ENCODE results near the gene ARHGAP33. TPM values are rescaled to one million over a fixed set of nuclear protein-coding genes. Genes with fewer than 3 reads are reported as not detected.

ARHGAP33 gene
- total RNA-seq, 3 donors from 2014 or later, result 5.5 to 6.9 (median 6.2) TPM

- Mint-ChIP-seq H3K4me1 (ENCODE audit: low read depth) (peaks cover 60% of the 10 kb centered on the region), H3K9me3 (no peaks in the 10 kb centered on the region), H3K27me3 (ENCODE audit: low read depth) (no peaks in the 10 kb centered on the region), H3K36me3 (ENCODE audit: insufficient read depth) (peaks cover 8% of the 10 kb centered on the region), H3K4me3 (peak overlapping the region; percentile 98)
- ATAC-seq (no peak), DNase-seq (no peak)
Observed at GRCh38 chr19:35746087-35746462, 29.3 kb upstream of the ARHGAP33 start.

GRCh38 chr19:35746531-35746930, 28.8 kb upstream of the ARHGAP33 start:
- ATAC-seq, result no peak
- Mint-ChIP-seq H3K9me3 (no peaks in the 10 kb centered on the region), H3K27me3 (ENCODE audit: low read depth) (no peaks in the 10 kb centered on the region), H3K4me3 (peak overlapping the region; percentile 98), H3K4me1 (ENCODE audit: low read depth) (peaks cover 60% of the 10 kb centered on the region), H3K36me3 (ENCODE audit: insufficient read depth) (peaks cover 8% of the 10 kb centered on the region)
- DNase-seq, result no peak

- ATAC-seq, result peak; percentile 77 to 79
- H3K9me3 Mint-ChIP-seq, result no peaks in the 10 kb centered on the region
- peaks cover 44% of the 10 kb centered on the region for H3K4me1 Mint-ChIP-seq (ENCODE audit: low read depth)
- H3K36me3 Mint-ChIP-seq (ENCODE audit: insufficient read depth), result peaks cover 2% of the 10 kb centered on the region
- peak within 1 kb of the TSS; percentile 98 for H3K4me3 Mint-ChIP-seq
- DNase-seq, result peak; percentile 96
- no peaks in the 10 kb centered on the region for H3K27me3 Mint-ChIP-seq (ENCODE audit: low read depth)
Observed at GRCh38 chr19:35748106-35749020, 27.0 kb upstream of the ARHGAP33 start, which contains the start of gene LIN37. TSS of gene LIN37 (plus strand) at chr19:35748576. CDS start at chr19:35748725, 149 bp downstream.

- H3K4me3 Mint-ChIP-seq, result peak overlapping the region; percentile 46
- H3K36me3 Mint-ChIP-seq (ENCODE audit: insufficient read depth), result peaks cover 4% of the 10 kb centered on the region
Observed at GRCh38 chr19:35750167-35750566, 25.2 kb upstream of the ARHGAP33 start.

GRCh38 chr19:35751839-35752745, 23.3 kb upstream of the ARHGAP33 start:
- DNase-seq, result no peak
- Mint-ChIP-seq H3K9me3 (no peaks in the 10 kb centered on the region), H3K4me3 (no peak overlapping the region), H3K27me3 (ENCODE audit: low read depth) (peaks cover 5% of the 10 kb centered on the region), H3K36me3 (ENCODE audit: insufficient read depth) (peaks cover 4% of the 10 kb centered on the region), H3K4me1 (ENCODE audit: low read depth) (peaks cover 30% of the 10 kb centered on the region)
- no peak for ATAC-seq

More at GRCh38 chr19:35750167-35750566, 25.2 kb upstream of the ARHGAP33 start:
- Mint-ChIP-seq H3K9me3 (no peaks in the 10 kb centered on the region), H3K27me3 (ENCODE audit: low read depth) (no peaks in the 10 kb centered on the region), H3K4me1 (ENCODE audit: low read depth) (peaks cover 34% of the 10 kb centered on the region)
- ATAC-seq (no peak), DNase-seq (no peak)

GRCh38 chr19:35752746-35753350, 22.5 kb upstream of the ARHGAP33 start:
- peaks cover 3% of the 10 kb centered on the region for H3K36me3 Mint-ChIP-seq (ENCODE audit: insufficient read depth)
- H3K4me3 Mint-ChIP-seq, result no peak overlapping the region
- DNase-seq (no peak), ATAC-seq (no peak)
- H3K9me3 Mint-ChIP-seq, result no peaks in the 10 kb centered on the region
- peaks cover 5% of the 10 kb centered on the region for H3K27me3 Mint-ChIP-seq (ENCODE audit: low read depth)
- H3K4me1 Mint-ChIP-seq (ENCODE audit: low read depth), result peaks cover 34% of the 10 kb centered on the region

- peaks cover 5% of the 10 kb centered on the region for H3K27me3 Mint-ChIP-seq (ENCODE audit: low read depth)
- ATAC-seq, result no peak
Observed at GRCh38 chr19:35753634-35754369, 21.6 kb upstream of the ARHGAP33 start.

GRCh38 chr19:35754370-35755130, 20.8 kb upstream of the ARHGAP33 start:
- no peak overlapping the region for H3K4me3 Mint-ChIP-seq

More at GRCh38 chr19:35753634-35754369, 21.6 kb upstream of the ARHGAP33 start:
- Mint-ChIP-seq H3K9me3 (no peaks in the 10 kb centered on the region), H3K4me3 (no peak overlapping the region), H3K36me3 (ENCODE audit: insufficient read depth) (peaks cover 2% of the 10 kb centered on the region), H3K4me1 (ENCODE audit: low read depth) (peaks cover 30% of the 10 kb centered on the region)
- no peak for DNase-seq

GRCh38 chr19:35755131-35755549, 20.2 kb upstream of the ARHGAP33 start:
- Mint-ChIP-seq H3K4me1 (ENCODE audit: low read depth) (peaks cover 29% of the 10 kb centered on the region), H3K4me3 (peak overlapping the region; percentile 24), H3K27me3 (ENCODE audit: low read depth) (peaks cover 5% of the 10 kb centered on the region), H3K9me3 (no peaks in the 10 kb centered on the region), H3K36me3 (ENCODE audit: insufficient read depth) (peaks cover 2% of the 10 kb centered on the region)
- ATAC-seq (no peak), DNase-seq (no peak)

More at GRCh38 chr19:35754370-35755130, 20.8 kb upstream of the ARHGAP33 start:
- Mint-ChIP-seq H3K27me3 (ENCODE audit: low read depth) (peaks cover 5% of the 10 kb centered on the region), H3K36me3 (ENCODE audit: insufficient read depth) (peaks cover 2% of the 10 kb centered on the region), H3K9me3 (no peaks in the 10 kb centered on the region), H3K4me1 (ENCODE audit: low read depth) (peaks cover 31% of the 10 kb centered on the region)
- no peak for DNase-seq
- ATAC-seq, result no peak

- H3K4me1 Mint-ChIP-seq (ENCODE audit: low read depth), result peaks cover 29% of the 10 kb centered on the region
- H3K27me3 Mint-ChIP-seq (ENCODE audit: low read depth), result peaks cover 5% of the 10 kb centered on the region
- no peak for ATAC-seq
- DNase-seq, result peak; percentile 64
- H3K36me3 Mint-ChIP-seq (ENCODE audit: insufficient read depth), result peaks cover 2% of the 10 kb centered on the region
- no peaks in the 10 kb centered on the region for H3K9me3 Mint-ChIP-seq
- peak overlapping the region; percentile 37 for H3K4me3 Mint-ChIP-seq
Observed at GRCh38 chr19:35755550-35756376, 19.6 kb upstream of the ARHGAP33 start.

GRCh38 chr19:35756377-35757230, 18.8 kb upstream of the ARHGAP33 start, which contains the start of gene HSPB6:
TSS of gene HSPB6 (minus strand) at chr19:35757029. CDS start at chr19:35757008, 21 bp downstream.
- H3K4me1 Mint-ChIP-seq (ENCODE audit: low read depth), result peaks cover 29% of the 10 kb centered on the region
- no peak for DNase-seq

More at GRCh38 chr19:35756377-35757230, 18.8 kb upstream of the ARHGAP33 start, which contains the start of gene HSPB6:
- Mint-ChIP-seq H3K36me3 (ENCODE audit: insufficient read depth) (peaks cover 4% of the 10 kb centered on the region), H3K9me3 (no peaks in the 10 kb centered on the region), H3K27me3 (ENCODE audit: low read depth) (peaks cover 5% of the 10 kb centered on the region), H3K4me3 (peak within 1 kb of the TSS; percentile 95)
- ATAC-seq, result no peak

Data from activated T-cell treated with anti-CD3 and anti-CD28 coated beads, Interleukin-2, amount 50 U/mL, for 4 hours (primary cell).